Body of pancreas (tissue), 4 donors: ENCODE data around the gene MAML2. TPM values are rescaled to one million over a fixed set of nuclear protein-coding genes. Genes with fewer than 3 reads are reported as not detected.

Experiments used
- ATAC-seq: fragments of 150-250 bp; one replicate; pipeline ENCODE4 v1.9.1; 2016
- DNase-seq, 4 donors: peaks; one replicate each; pipeline ENCODE4 v3.0.0-alpha.2; 2019
- H3K27ac ChIP-seq, 4 donors: fragments of 200-600 bp; sonication (generic); 1 replicate in 3 of 4; 2 replicates in 1 of 4; pipeline versions ENCODE4 v1.5.1 to v1.6.1; 2016 to 2019; ENCODE audit warnings: mild to moderate bottlenecking in 1 of 4, mixed read lengths in 1 of 4, moderate library complexity in 1 of 4
- H3K27me3 ChIP-seq, 2 donors: fragments of 200-600 bp; sonication (generic); one replicate each; pipeline ENCODE4 v1.6.0; 2016; ENCODE audit warnings: mild to moderate bottlenecking in 1 of 2
- H3K36me3 ChIP-seq, 2 donors: fragments of 200-600 bp; sonication (generic); replicated peaks in 1 of 2; 2 replicates each; pipeline ENCODE4 v1.5.1; 2016; ENCODE audit warnings: low read depth in 2 of 2; ENCODE audit not compliant: insufficient read depth in 1 of 2
- H3K4me1 ChIP-seq: fragments of 200-600 bp; sonication (generic); one replicate; pipeline ENCODE4 v1.6.0; 2016
- H3K4me3 ChIP-seq, 2 donors: fragments of 200-600 bp; sonication (generic); 1 replicate in 1 of 2; 2 replicates in 1 of 2; pipeline ENCODE4 v1.5.1; 2016 to 2019
- H3K9me3 ChIP-seq, 3 donors: fragments of 200-600 bp; sonication (generic); 1 replicate in 2 of 3; 2 replicates in 1 of 3; pipeline ENCODE4 v1.5.1; 2016
- POLR2A ChIP-seq, 3 donors: fragments of 450-650 bp; IDR thresholded peaks; one replicate each; pipeline ENCODE4 v1.6.1; 2016; ENCODE audit warnings: antibody characterized with exemption in 3 of 3, mild to moderate bottlenecking in 2 of 3
- WGBS, 2 donors: methylation state at CpG; one replicate each; pipeline ENCODE4 v1.1.5; 2017; 5-methylcytosine and 5-hydroxymethylcytosine counted together
- intact Hi-C: fragments of 100-400 bp; cut with DNase I; formaldehyde crosslinking; loops from one replicate; pipeline ENCODE4 v1.15.1; 2023
- microRNA counts, 2 donors: library from miRNA; unstranded; fragments of <30 nt; microRNA quantifications; one replicate each; lab custom pipeline; 2017
- microRNA-seq, 2 donors: library from miRNA; unstranded; fragments of <30 nt; microRNA quantifications; one replicate each; pipeline ENCODE4, GENCODE V29; 2016; ENCODE audit warnings: borderline number of aligned reads in 2 of 2, borderline replicate concordance in 2 of 2
- small RNA-seq: library from RNA; depleted of rRNA; stranded (forward); fragments of <200 nt; gene quantifications from one replicate; pipeline ENCODE3, GENCODE V24; 2016
- total RNA-seq, 2 donors: library from RNA; depleted of rRNA; stranded (reverse); fragments of >200 nt; gene quantifications; one replicate each; pipeline ENCODE4 v1.1.0, GENCODE V29; 2016
- TF ChIP-seq, protein P1 (sequence below), 7 experiments: fragments of 450-650 bp in 4 of 7; fragments of 200-600 bp in 3 of 7; sonication (generic) in 3 of 7; IDR thresholded peaks; one replicate each; pipeline ENCODE4 v1.5.1; 2016 to 2019; ENCODE audit warnings: antibody characterized with exemption in 7 of 7

MAML2 gene
- total RNA-seq, 2 donors from 2014 or later = 7.9 to 9.9 TPM

DNA sequence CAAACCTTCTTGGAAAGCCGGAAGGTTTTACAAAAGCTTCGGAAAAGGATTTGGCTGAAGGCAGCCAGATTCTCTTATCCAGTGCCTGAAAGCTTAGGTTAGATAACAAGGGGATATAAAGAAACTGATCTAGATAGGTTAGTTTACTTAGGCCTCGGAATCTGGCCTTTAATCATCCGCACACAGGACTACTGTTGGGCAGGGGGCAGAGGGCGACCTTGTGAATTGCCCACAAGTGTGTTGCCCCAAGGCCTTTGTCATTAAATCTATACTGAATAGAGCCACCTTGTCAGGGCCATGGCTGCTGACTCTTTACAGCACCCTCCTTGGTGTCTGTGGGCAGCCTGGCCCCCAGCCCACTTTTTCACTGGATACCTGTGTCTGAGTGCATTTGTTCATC is 409.4 kb downstream of the MAML2 start:
- Histone ChIP-seq H3K4me1 (no peaks in the 10 kb centered on the region), H3K9me3 (no peaks in the 10 kb centered on the region), H3K27ac (no peak overlapping the region), H3K4me3 (no peak overlapping the region), H3K36me3 (no peaks in the 10 kb centered on the region), H3K27me3 (no peaks in the 10 kb centered on the region)
- ATAC-seq (no peak), DNase-seq (no peak)
- WGBS, 2 donors = 71% methylated on average over 5 of the region's 5 CpGs
- no peak for TF ChIP-seq POLR2A (IDR thresholded peaks at IDR 0.05)
- TF ChIP-seq, protein P1, sequence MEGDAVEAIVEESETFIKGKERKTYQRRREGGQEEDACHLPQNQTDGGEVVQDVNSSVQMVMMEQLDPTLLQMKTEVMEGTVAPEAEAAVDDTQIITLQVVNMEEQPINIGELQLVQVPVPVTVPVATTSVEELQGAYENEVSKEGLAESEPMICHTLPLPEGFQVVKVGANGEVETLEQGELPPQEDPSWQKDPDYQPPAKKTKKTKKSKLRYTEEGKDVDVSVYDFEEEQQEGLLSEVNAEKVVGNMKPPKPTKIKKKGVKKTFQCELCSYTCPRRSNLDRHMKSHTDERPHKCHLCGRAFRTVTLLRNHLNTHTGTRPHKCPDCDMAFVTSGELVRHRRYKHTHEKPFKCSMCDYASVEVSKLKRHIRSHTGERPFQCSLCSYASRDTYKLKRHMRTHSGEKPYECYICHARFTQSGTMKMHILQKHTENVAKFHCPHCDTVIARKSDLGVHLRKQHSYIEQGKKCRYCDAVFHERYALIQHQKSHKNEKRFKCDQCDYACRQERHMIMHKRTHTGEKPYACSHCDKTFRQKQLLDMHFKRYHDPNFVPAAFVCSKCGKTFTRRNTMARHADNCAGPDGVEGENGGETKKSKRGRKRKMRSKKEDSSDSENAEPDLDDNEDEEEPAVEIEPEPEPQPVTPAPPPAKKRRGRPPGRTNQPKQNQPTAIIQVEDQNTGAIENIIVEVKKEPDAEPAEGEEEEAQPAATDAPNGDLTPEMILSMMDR (IDR thresholded peaks at IDR 0.05) = no peak
- intact Hi-C loops = no loop called here

DNA sequence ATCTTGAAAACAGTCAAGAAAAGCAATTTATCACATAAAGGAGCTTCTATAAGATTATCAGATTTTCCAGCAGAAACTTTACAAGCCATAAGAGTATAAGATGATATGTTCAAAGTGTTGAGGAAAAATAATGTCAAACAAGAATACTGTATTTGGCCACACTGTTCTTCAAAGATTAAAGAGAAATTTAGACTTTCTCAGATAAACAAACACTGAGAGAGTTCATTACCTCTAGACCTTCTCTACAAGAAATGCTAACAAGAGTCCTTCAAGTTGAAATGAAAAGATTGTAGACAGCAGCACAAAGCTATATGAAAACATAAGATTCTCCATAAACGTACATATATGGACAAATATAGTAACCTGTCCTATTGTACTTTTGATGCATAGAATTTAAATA is 411.1 kb downstream of the MAML2 start:
- TF ChIP-seq, protein P1 (IDR thresholded peaks at IDR 0.05) = no peak
- TF ChIP-seq POLR2A (IDR thresholded peaks at IDR 0.05) = no peak
- DNase-seq (no peak), ATAC-seq (no peak)
- H3K36me3 ChIP-seq = no peaks in the 10 kb centered on the region
- no peaks in the 10 kb centered on the region for H3K9me3 ChIP-seq
- no peaks in the 10 kb centered on the region for H3K27me3 ChIP-seq
- intact Hi-C loops = no loop called here
- H3K27ac ChIP-seq = no peak overlapping the region
- H3K4me3 ChIP-seq = no peak overlapping the region
- no peaks in the 10 kb centered on the region for H3K4me1 ChIP-seq
- 34 to 64% methylated on average over 1 of the region's 1 CpG for WGBS, 2 donors

DNA sequence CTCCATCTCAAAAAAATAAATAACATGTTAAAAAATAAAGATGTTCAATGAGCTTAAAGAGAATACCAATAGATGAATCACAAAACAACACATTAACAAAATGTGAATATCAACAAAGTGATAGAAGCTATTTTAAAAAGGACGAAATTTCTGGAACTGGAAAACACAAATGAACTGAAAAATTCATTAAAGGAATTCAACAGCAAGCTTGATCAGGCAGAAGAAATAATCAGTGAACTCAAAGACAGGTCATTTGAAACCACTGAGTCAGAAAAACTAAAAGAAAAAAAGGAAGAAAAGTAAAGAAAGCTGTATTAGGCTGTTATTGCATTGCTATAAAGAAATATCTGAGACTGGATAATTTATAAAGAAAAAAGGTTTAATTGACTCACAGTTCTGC is 412.0 kb downstream of the MAML2 start:
- H3K27ac ChIP-seq = no peak overlapping the region
- WGBS, 2 donors = 30 to 58% methylated on average over 1 of the region's 1 CpG
- TF ChIP-seq POLR2A (IDR thresholded peaks at IDR 0.05) = no peak
- TF ChIP-seq, protein P1 (IDR thresholded peaks at IDR 0.05) = no peak
- ATAC-seq (no peak), DNase-seq (no peak)
- intact Hi-C loops = no loop called here
- H3K4me3 ChIP-seq = no peak overlapping the region
- no peaks in the 10 kb centered on the region for H3K9me3 ChIP-seq
- H3K4me1 ChIP-seq = no peaks in the 10 kb centered on the region
- no peaks in the 10 kb centered on the region for H3K36me3 ChIP-seq
- H3K27me3 ChIP-seq = no peaks in the 10 kb centered on the region

GRCh38 chr11:95926726-95927125 is 416.3 kb downstream of the MAML2 start:
- WGBS, 2 donors = 64 to 93% methylated on average over 1 of the region's 1 CpG
- H3K4me1 ChIP-seq = peaks cover 11% of the 10 kb centered on the region
- no peaks in the 10 kb centered on the region for H3K27me3 ChIP-seq
- no peak overlapping the region for H3K4me3 ChIP-seq
- no peak for TF ChIP-seq POLR2A (IDR thresholded peaks at IDR 0.05)
- TF ChIP-seq, protein P1 (IDR thresholded peaks at IDR 0.05) = no peak
- DNase-seq = no peak
- no peak overlapping the region for H3K27ac ChIP-seq
- no peaks in the 10 kb centered on the region for H3K36me3 ChIP-seq
- ATAC-seq = no peak
- intact Hi-C loops = no loop called here
- no peaks in the 10 kb centered on the region for H3K9me3 ChIP-seq

MicroRNAs encoded within 50 kb of the gene (microRNA counts, 767-probe panel; counts per million panel counts)
- microRNA hsa-miR-1260b (lab: Ali Mortazavi, UCI) = 0 to 736 counts per million in 2 donors

Small RNA genes within 50 kb of the gene (microRNA-seq; reads per million reads assigned to microRNA genes)
- 0.45 to 0.93 reads per million in 2 donors for gene MIR1260B

Small RNA genes within 50 kb of the gene (small RNA-seq; reads per million reads assigned to genes)
- gene MIR1260B = not detected

Other genes starting within 250 kb of the MAML2 start
- gene CCDC82, start 46.7 kb upstream of the MAML2 start, total RNA-seq = 10 to 100 TPM; 18.9 to 44.8 TPM
- gene JRKL, start 46.8 kb upstream of the MAML2 start, total RNA-seq = 1 to 10 TPM in 1 of 2 donors, under 1 TPM in 1; 0.66 to 6.0 TPM